B cell (primary cell): ENCODE results near the gene ABHD10. TPM values are rescaled to one million over a fixed set of nuclear protein-coding genes. Genes with fewer than 3 reads are reported as not detected.

ENCODE experiments used
- ATAC-seq: fragments of 200-7000 bp; cut with Tn5 transposase; one replicate; pipeline ENCODE4 v1.10.0; 2021; ENCODE audit warnings: low read depth, mild to moderate bottlenecking, moderate number of reproducible peaks, moderate library complexity
- CTCF ChIA-PET: fragments of 350-600 bp; sonication (Branson Sonifier 250); formaldehyde crosslinking; loops from one replicate; lab custom pipeline; 2021; ENCODE audit warnings: antibody characterized with exemption, inconsistent platforms; lab: Charles Lee
- POLR2A ChIA-PET: fragments of 350-600 bp; sonication (Branson Sonifier 250); formaldehyde crosslinking; loops from one replicate; lab custom pipeline; 2021; ENCODE audit warnings: antibody characterized with exemption; lab: Charles Lee
- DNase-seq: peaks from one replicate; pipeline ENCODE4 v3.0.0; 2013
- H2AFZ ChIP-seq: 2 replicates; pipeline ENCODE4 v1.6.1; 2012; ENCODE audit warnings: mild to moderate bottlenecking, low read depth, low read length; ENCODE audit not compliant: insufficient read depth, poor library complexity, severe bottlenecking
- H3K27ac ChIP-seq, 2 donors: 1 replicate in 1 of 2; 2 replicates in 1 of 2; pipeline ENCODE4 v1.5.1; 2012 to 2013; ENCODE audit warnings: low read length in 2 of 2, mild to moderate bottlenecking in 2 of 2, moderate library complexity in 1 of 2
- H3K27me3 ChIP-seq, 4 experiments: fragments of 200-600 bp in 1 of 4; sonication (generic) in 1 of 4; replicated peaks in 1 of 4; 1 replicate in 2 of 4; 2 replicates in 2 of 4; pipeline versions ENCODE4 v1.6.1 to v1.7.0; 2013 to 2016; ENCODE audit warnings: low read length in 3 of 4, mild to moderate bottlenecking in 2 of 4, mixed read lengths in 1 of 4, moderate library complexity in 1 of 4; ENCODE audit not compliant: insufficient read depth in 4 of 4, control insufficient read depth in 3 of 4; ENCODE audit errors: control extremely low read depth in 1 of 4
- H3K36me3 ChIP-seq, 2 experiments: replicated peaks in 1 of 2; 1 replicate in 1 of 2; 2 replicates in 1 of 2; pipeline versions ENCODE4 v1.6.1 to v1.7.1; 2013; ENCODE audit warnings: low read length in 1 of 2; ENCODE audit not compliant: insufficient read depth in 2 of 2, control insufficient read depth in 1 of 2; ENCODE audit errors: control extremely low read depth in 1 of 2, extremely low read depth in 1 of 2
- H3K4me1 ChIP-seq, 2 donors: fragments of 200-600 bp in 1 of 2; sonication (generic) in 1 of 2; 1 replicate in 1 of 2; 2 replicates in 1 of 2; pipeline versions ENCODE4 v1.5.1 to v1.6.1; 2013 to 2017; ENCODE audit warnings: low read length in 2 of 2; ENCODE audit not compliant: control insufficient read depth in 2 of 2, insufficient read depth in 2 of 2
- H3K4me2 ChIP-seq: replicated peaks from 2 replicates; pipeline ENCODE3; 2012; ENCODE audit warnings: mild to moderate bottlenecking, low read depth, low read length; ENCODE audit not compliant: poor library complexity, severe bottlenecking
- H3K4me3 ChIP-seq, 5 experiments: fragments of 200-600 bp in 1 of 5; sonication (generic) in 1 of 5; 1 replicate in 3 of 5; 2 replicates in 2 of 5; pipeline versions ENCODE4 v1.5.1 to v1.7.0; 2011 to 2016; ENCODE audit warnings: low read length in 4 of 5, mild to moderate bottlenecking in 4 of 5, low read depth in 2 of 5, control low read depth in 1 of 5, moderate library complexity in 1 of 5; ENCODE audit not compliant: insufficient read depth in 1 of 5; ENCODE audit errors: control extremely low read depth in 1 of 5, extremely low read depth in 1 of 5
- H3K79me2 ChIP-seq: fragments of 200-600 bp; sonication (generic); one replicate; pipeline ENCODE4 v1.6.0; 2016; ENCODE audit warnings: low read length; ENCODE audit not compliant: control insufficient read depth, insufficient read depth
- H3K9ac ChIP-seq: fragments of 200-600 bp; sonication (generic); 2 replicates; pipeline ENCODE4 v1.6.1; 2017; ENCODE audit warnings: mild to moderate bottlenecking, low read length, moderate library complexity
- H3K9me3 ChIP-seq, 3 donors: one replicate each; pipeline versions ENCODE4 v1.6.1 to v1.7.1; 2013; ENCODE audit warnings: low read length in 2 of 3; ENCODE audit not compliant: control insufficient read depth in 2 of 3, insufficient read depth in 1 of 3; ENCODE audit errors: control extremely low read depth in 1 of 3
- H4K20me1 ChIP-seq: 2 replicates; pipeline ENCODE4 v1.6.0; 2012; ENCODE audit warnings: mild to moderate bottlenecking, low read length; ENCODE audit not compliant: insufficient read depth, control insufficient read depth, poor library complexity, severe bottlenecking
- H3K27ac Mint-ChIP-seq: one replicate; pipeline ENCODE4 v1.8.0; 2021; ENCODE audit warnings: mixed read lengths
- H3K27me3 Mint-ChIP-seq: one replicate; pipeline ENCODE4 v1.8.0; 2021; ENCODE audit warnings: mixed read lengths
- H3K4me1 Mint-ChIP-seq: one replicate; pipeline ENCODE4 v1.8.0; 2021; ENCODE audit warnings: mixed read lengths
- H3K4me3 Mint-ChIP-seq: one replicate; pipeline ENCODE4 v1.8.0; 2021; ENCODE audit warnings: mixed read lengths
- H3K9me3 Mint-ChIP-seq: one replicate; pipeline ENCODE4 v1.8.0; 2022; ENCODE audit warnings: mixed read lengths; ENCODE audit not compliant: insufficient read depth
- EZH2 ChIP-seq: IDR thresholded peaks from 2 replicates; pipeline ENCODE4 v1.6.1; 2012; ENCODE audit warnings: borderline replicate concordance, low read depth, mild to moderate bottlenecking, moderate library complexity, low read length; ENCODE audit not compliant: insufficient read depth, poor library complexity, severe bottlenecking
- WGBS: methylation state at CpG from one replicate; pipeline ENCODE4 v1.1.5; 2013; ENCODE audit warnings: missing lambda C conversion rate; ENCODE audit not compliant: insufficient coverage; 5-methylcytosine and 5-hydroxymethylcytosine counted together
- intact Hi-C: fragments of 100-400 bp; cut with micrococcal nuclease; formaldehyde crosslinking; loops from one replicate; pipeline ENCODE4 v1.10.0; 2022
- polyA plus RNA-seq: library from polyadenylated mRNA; depleted of rRNA; stranded (reverse); fragments of >200 nt; gene quantifications from 2 replicates; pipeline ENCODE4 v1.2.3, GENCODE V29; 2012
- total RNA-seq, 2 donors: library from RNA; stranded (reverse); fragments of 120-200 nt in 1 of 2; gene quantifications; 1 replicate in 1 of 2; 2 replicates in 1 of 2; pipeline versions ENCODE4 v1.2.3 to v1.2.4, GENCODE V29; 2013 to 2022
- TF ChIP-seq, protein P1 (sequence below): fragments of 200-600 bp; IDR thresholded peaks from one replicate; pipeline ENCODE4 v1.8.0; 2022; ENCODE audit warnings: antibody characterized with exemption, mild to moderate bottlenecking

ABHD10 gene
- total and polyA plus RNA-seq, 2 donors (not counting 1 experiment from before 2014, with no cell fraction given): 22.1 to 40.1 TPM

DNA sequence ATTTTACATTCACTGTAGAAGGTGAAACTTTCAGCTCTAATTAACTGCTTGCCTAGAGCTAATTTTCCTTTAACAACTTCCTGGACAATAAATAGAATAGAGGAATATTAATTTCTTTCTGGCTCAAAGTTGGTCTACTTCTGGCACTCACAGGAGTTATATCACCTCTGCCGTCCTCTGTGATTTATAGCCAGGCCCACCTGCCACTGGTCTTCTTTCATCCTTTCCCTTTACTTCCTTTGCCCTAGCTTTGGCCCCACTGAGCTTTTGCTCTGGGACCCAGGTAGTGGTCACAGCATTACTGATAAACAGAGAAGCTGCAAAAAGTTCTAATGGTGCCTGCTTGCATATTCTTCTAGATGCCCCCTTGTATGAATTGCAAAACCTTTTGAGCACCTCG lies 49.3 kb upstream of the ABHD10 start:
- no peaks in the 10 kb centered on the region for H3K36me3 ChIP-seq
- H3K27ac Mint-ChIP-seq: no peak overlapping the region
- 100% methylated on average over 1 of the region's 2 CpGs for WGBS
- no peak overlapping the region for H3K9ac ChIP-seq
- no peaks in the 10 kb centered on the region for H3K79me2 ChIP-seq
- no peaks in the 10 kb centered on the region for H3K9me3 ChIP-seq
- ATAC-seq (no peak), DNase-seq (no peak)
- no peaks in the 10 kb centered on the region for H3K4me1 ChIP-seq
- ChIA-PET POLR2A (no interaction called here), CTCF (interaction anchor here (0.7 kb wide), 1 partner anchor 177 kb away, joined by 3 read pairs; no protein-coding TSS in a partner anchor)
- H3K4me2 ChIP-seq: no peak overlapping the region
- no peaks in the 10 kb centered on the region for H4K20me1 ChIP-seq
- H3K27me3 Mint-ChIP-seq: no peaks in the 10 kb centered on the region
- H3K4me3 Mint-ChIP-seq: no peak overlapping the region
- H3K27ac ChIP-seq: no peak overlapping the region
- no peaks in the 10 kb centered on the region for H3K27me3 ChIP-seq
- no peak for TF ChIP-seq EZH2
- H2AFZ ChIP-seq: no peak overlapping the region
- intact Hi-C loops: no loop called here
- H3K9me3 Mint-ChIP-seq: no peaks in the 10 kb centered on the region
- H3K4me3 ChIP-seq: no peak overlapping the region
- no peaks in the 10 kb centered on the region for H3K4me1 Mint-ChIP-seq

GRCh38 chr3:111932946-111933345 lies 45.9 kb upstream of the ABHD10 start:
- no peaks in the 10 kb centered on the region for H3K27me3 Mint-ChIP-seq
- H3K36me3 ChIP-seq: no peaks in the 10 kb centered on the region
- no peak overlapping the region for H3K4me3 ChIP-seq
- H3K9me3 Mint-ChIP-seq: no peaks in the 10 kb centered on the region
- H3K4me1 Mint-ChIP-seq: no peaks in the 10 kb centered on the region
- no peak overlapping the region for H3K27ac ChIP-seq
- H3K27ac Mint-ChIP-seq: no peak overlapping the region
- TF ChIP-seq, protein P1, sequence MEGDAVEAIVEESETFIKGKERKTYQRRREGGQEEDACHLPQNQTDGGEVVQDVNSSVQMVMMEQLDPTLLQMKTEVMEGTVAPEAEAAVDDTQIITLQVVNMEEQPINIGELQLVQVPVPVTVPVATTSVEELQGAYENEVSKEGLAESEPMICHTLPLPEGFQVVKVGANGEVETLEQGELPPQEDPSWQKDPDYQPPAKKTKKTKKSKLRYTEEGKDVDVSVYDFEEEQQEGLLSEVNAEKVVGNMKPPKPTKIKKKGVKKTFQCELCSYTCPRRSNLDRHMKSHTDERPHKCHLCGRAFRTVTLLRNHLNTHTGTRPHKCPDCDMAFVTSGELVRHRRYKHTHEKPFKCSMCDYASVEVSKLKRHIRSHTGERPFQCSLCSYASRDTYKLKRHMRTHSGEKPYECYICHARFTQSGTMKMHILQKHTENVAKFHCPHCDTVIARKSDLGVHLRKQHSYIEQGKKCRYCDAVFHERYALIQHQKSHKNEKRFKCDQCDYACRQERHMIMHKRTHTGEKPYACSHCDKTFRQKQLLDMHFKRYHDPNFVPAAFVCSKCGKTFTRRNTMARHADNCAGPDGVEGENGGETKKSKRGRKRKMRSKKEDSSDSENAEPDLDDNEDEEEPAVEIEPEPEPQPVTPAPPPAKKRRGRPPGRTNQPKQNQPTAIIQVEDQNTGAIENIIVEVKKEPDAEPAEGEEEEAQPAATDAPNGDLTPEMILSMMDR: no peak
- TF ChIP-seq EZH2: no peak
- intact Hi-C loops: no loop called here
- H3K79me2 ChIP-seq: no peaks in the 10 kb centered on the region
- DNase-seq (no peak), ATAC-seq (no peak)
- H3K4me3 Mint-ChIP-seq: no peak overlapping the region
- H3K4me2 ChIP-seq: no peak overlapping the region
- H3K4me1 ChIP-seq: no peaks in the 10 kb centered on the region
- H3K9me3 ChIP-seq: no peaks in the 10 kb centered on the region
- ChIA-PET CTCF (interaction anchor here (0.8 kb wide), 1 partner anchor 214 kb away, joined by 3 read pairs; no protein-coding TSS in a partner anchor), POLR2A (no interaction called here)
- H3K27me3 ChIP-seq: no peaks in the 10 kb centered on the region
- H4K20me1 ChIP-seq: no peaks in the 10 kb centered on the region
- H2AFZ ChIP-seq: no peak overlapping the region
- 33% methylated on average over 1 of the region's 3 CpGs for WGBS
- no peak overlapping the region for H3K9ac ChIP-seq
